Immature natural killer cell (primary cell): Measurements from ENCODE around the gene LGR4. TPM values are rescaled to one million over a fixed set of nuclear protein-coding genes. Genes with fewer than 3 reads are reported as not detected.

Experiments used
- DNase-seq, 3 donors: peaks; one replicate each; pipeline ENCODE4 v3.0.0; 2022; ENCODE audit warnings: mixed read lengths in 1 of 3
- H3K27ac Mint-ChIP-seq, 6 donors: one replicate each; pipeline ENCODE4 v1.8.0; 2020; ENCODE audit warnings: mixed read lengths in 6 of 6, mild to moderate bottlenecking in 5 of 6, inconsistent platforms in 4 of 6, moderate library complexity in 3 of 6
- H3K27me3 Mint-ChIP-seq, 3 donors: one replicate each; pipeline ENCODE4 v1.8.0; 2020 to 2021; ENCODE audit warnings: low read depth in 3 of 3, mild to moderate bottlenecking in 3 of 3, mixed read lengths in 3 of 3, moderate library complexity in 3 of 3, inconsistent platforms in 1 of 3
- H3K36me3 Mint-ChIP-seq, 3 donors: one replicate each; pipeline ENCODE4 v1.8.0; 2020; ENCODE audit warnings: mixed read lengths in 3 of 3, inconsistent platforms in 2 of 3, mild to moderate bottlenecking in 2 of 3
- H3K4me1 Mint-ChIP-seq, 2 donors: one replicate each; pipeline ENCODE4 v1.8.0; 2020; ENCODE audit warnings: inconsistent platforms in 2 of 2, mild to moderate bottlenecking in 2 of 2, mixed read lengths in 2 of 2, moderate library complexity in 1 of 2
- H3K4me3 Mint-ChIP-seq, 5 donors: one replicate each; pipeline ENCODE4 v1.8.0; 2020; ENCODE audit warnings: mild to moderate bottlenecking in 5 of 5, mixed read lengths in 5 of 5, inconsistent platforms in 3 of 5, moderate library complexity in 3 of 5
- H3K9me3 Mint-ChIP-seq, 6 donors: one replicate each; pipeline ENCODE4 v1.8.0; 2020; ENCODE audit warnings: mild to moderate bottlenecking in 6 of 6, mixed read lengths in 6 of 6, inconsistent platforms in 4 of 6, moderate library complexity in 3 of 6
- polyA plus RNA-seq, 3 donors: library from polyadenylated mRNA; unstranded; fragments of 300-500 nt; fragmentation: Illumina TruSeq; gene quantifications; one replicate each; pipeline ENCODE4 v1.2.3, GENCODE V29; 2021

LGR4 gene
- polyA plus RNA-seq, 3 donors from 2014 or later, result 0.51 TPM; not detected in 2

GRCh38 chr11:27504205-27504604, 31.6 kb upstream of the LGR4 start:
- Mint-ChIP-seq H3K9me3 (no peaks in the 10 kb centered on the region), H3K27me3 (peaks cover 4 to 9% (median 9%) of the 10 kb centered on the region in 3 donors), H3K36me3 (peaks cover 2 to 9% (median 7%) of the 10 kb centered on the region in 3 donors), H3K4me3 (peak overlapping the region in 2 of 5 donors; percentile 65 to 74), H3K27ac (peak overlapping the region in 3 of 6 donors; percentile 1 to 68 (median 45)), H3K4me1 (peaks cover 45 to 61% of the 10 kb centered on the region in 2 donors)
- no peak for DNase-seq

- H3K36me3 Mint-ChIP-seq, result peaks cover 6 to 17% (median 14%) of the 10 kb centered on the region in 3 donors
- H3K9me3 Mint-ChIP-seq, result no peaks in the 10 kb centered on the region
- no peak for DNase-seq
- no peak overlapping the region for H3K4me3 Mint-ChIP-seq
- peaks cover 31 to 51% of the 10 kb centered on the region in 2 donors for H3K4me1 Mint-ChIP-seq
- H3K27ac Mint-ChIP-seq, result no peak overlapping the region
- H3K27me3 Mint-ChIP-seq, result no peaks in the 10 kb centered on the region
Measured at GRCh38 chr11:27501100-27501499, 28.5 kb upstream of the LGR4 start.

- no peak overlapping the region for H3K4me3 Mint-ChIP-seq
- no peak overlapping the region for H3K27ac Mint-ChIP-seq
- no peaks in the 10 kb centered on the region for H3K9me3 Mint-ChIP-seq
- H3K27me3 Mint-ChIP-seq, result no peaks in the 10 kb centered on the region
- H3K4me1 Mint-ChIP-seq, result peaks cover 15 to 34% of the 10 kb centered on the region in 2 donors
- H3K36me3 Mint-ChIP-seq, result peaks cover 6 to 17% (median 11%) of the 10 kb centered on the region in 3 donors
- DNase-seq, result no peak
Measured at GRCh38 chr11:27497911-27498310, 25.3 kb upstream of the LGR4 start.

GRCh38 chr11:27497284-27497866, 24.8 kb upstream of the LGR4 start:
- peaks cover 11 to 30% of the 10 kb centered on the region in 2 donors for H3K4me1 Mint-ChIP-seq
- peak overlapping the region in 1 of 6 donors; percentile 32 for H3K27ac Mint-ChIP-seq
- peak in 1 of 3 donors; percentile 11 for DNase-seq
- H3K9me3 Mint-ChIP-seq, result no peaks in the 10 kb centered on the region
- H3K4me3 Mint-ChIP-seq, result no peak overlapping the region
- H3K27me3 Mint-ChIP-seq, result no peaks in the 10 kb centered on the region
- H3K36me3 Mint-ChIP-seq, result peaks cover 7 to 17% (median 11%) of the 10 kb centered on the region in 3 donors

GRCh38 chr11:27496461-27496860, 23.9 kb upstream of the LGR4 start:
- DNase-seq, result no peak
- H3K27ac Mint-ChIP-seq, result no peak overlapping the region
- H3K36me3 Mint-ChIP-seq, result peaks cover 12 to 26% (median 15%) of the 10 kb centered on the region in 3 donors
- H3K4me1 Mint-ChIP-seq, result peaks cover 7 to 21% of the 10 kb centered on the region in 2 donors
- H3K27me3 Mint-ChIP-seq, result no peaks in the 10 kb centered on the region
- no peaks in the 10 kb centered on the region for H3K9me3 Mint-ChIP-seq
- H3K4me3 Mint-ChIP-seq, result no peak overlapping the region

- Mint-ChIP-seq H3K4me1 (peaks cover 7 to 20% of the 10 kb centered on the region in 2 donors), H3K27me3 (no peaks in the 10 kb centered on the region), H3K36me3 (peaks cover 14 to 27% (median 18%) of the 10 kb centered on the region in 3 donors), H3K27ac (no peak overlapping the region), H3K9me3 (no peaks in the 10 kb centered on the region), H3K4me3 (no peak overlapping the region)
- DNase-seq, result no peak
Measured at GRCh38 chr11:27495710-27496300, 23.2 kb upstream of the LGR4 start.

GRCh38 chr11:27489092-27489491, 16.5 kb upstream of the LGR4 start:
- DNase-seq, result no peak
- Mint-ChIP-seq H3K4me1 (no peaks in the 10 kb centered on the region), H3K4me3 (no peak overlapping the region), H3K27me3 (peaks cover 0 to 2% (median 0%) of the 10 kb centered on the region in 3 donors), H3K9me3 (no peaks in the 10 kb centered on the region), H3K27ac (peak overlapping the region in 1 of 6 donors; percentile 36), H3K36me3 (peaks cover 4 to 16% (median 12%) of the 10 kb centered on the region in 3 donors)

GRCh38 chr11:27487706-27488105, 15.1 kb upstream of the LGR4 start:
- Mint-ChIP-seq H3K36me3 (peaks cover 7 to 20% (median 12%) of the 10 kb centered on the region in 3 donors), H3K4me3 (no peak overlapping the region), H3K9me3 (no peaks in the 10 kb centered on the region), H3K27me3 (peaks cover 0 to 2% (median 0%) of the 10 kb centered on the region in 3 donors), H3K27ac (no peak overlapping the region), H3K4me1 (no peaks in the 10 kb centered on the region)
- DNase-seq, result no peak

- no peak overlapping the region for H3K4me3 Mint-ChIP-seq
- H3K36me3 Mint-ChIP-seq, result peaks cover 3 to 8% (median 4%) of the 10 kb centered on the region in 3 donors
- no peaks in the 10 kb centered on the region for H3K4me1 Mint-ChIP-seq
- H3K27ac Mint-ChIP-seq, result no peak overlapping the region
- peak; percentile 28 to 43 (median 32) for DNase-seq
- H3K9me3 Mint-ChIP-seq, result no peaks in the 10 kb centered on the region
- H3K27me3 Mint-ChIP-seq, result peaks cover 0 to 2% (median 0%) of the 10 kb centered on the region in 3 donors
Measured at GRCh38 chr11:27485930-27486773, 13.6 kb upstream of the LGR4 start.

GRCh38 chr11:27482793-27483192, 10.2 kb upstream of the LGR4 start:
- peaks cover 0 to 6% (median 3%) of the 10 kb centered on the region in 3 donors for H3K36me3 Mint-ChIP-seq
- H3K27ac Mint-ChIP-seq, result no peak overlapping the region
- DNase-seq, result no peak
- no peak overlapping the region for H3K4me3 Mint-ChIP-seq
- peaks cover 0 to 2% (median 0%) of the 10 kb centered on the region in 3 donors for H3K27me3 Mint-ChIP-seq
- H3K9me3 Mint-ChIP-seq, result no peaks in the 10 kb centered on the region
- no peaks in the 10 kb centered on the region for H3K4me1 Mint-ChIP-seq

GRCh38 chr11:27481992-27482391, 9.4 kb upstream of the LGR4 start:
- Mint-ChIP-seq H3K27ac (no peak overlapping the region), H3K36me3 (peaks cover 0 to 8% (median 3%) of the 10 kb centered on the region in 3 donors), H3K27me3 (peaks cover 0 to under 1% (median 0%) of the 10 kb centered on the region in 3 donors), H3K4me1 (no peaks in the 10 kb centered on the region), H3K4me3 (no peak overlapping the region), H3K9me3 (no peaks in the 10 kb centered on the region)
- no peak for DNase-seq

GRCh38 chr11:27477831-27478230, 5.2 kb upstream of the LGR4 start:
- Mint-ChIP-seq H3K9me3 (no peaks in the 10 kb centered on the region), H3K4me3 (no peak overlapping the region), H3K27ac (peak overlapping the region in 1 of 6 donors; percentile 3), H3K27me3 (peaks cover 0 to under 1% (median 0%) of the 10 kb centered on the region in 3 donors), H3K36me3 (peaks cover 0 to 8% (median 0%) of the 10 kb centered on the region in 3 donors), H3K4me1 (peaks cover 7 to 8% of the 10 kb centered on the region in 2 donors)
- DNase-seq, result no peak

GRCh38 chr11:27477243-27477642, 4.7 kb upstream of the LGR4 start:
- no peak overlapping the region for H3K4me3 Mint-ChIP-seq
- peaks cover 10 to 13% of the 10 kb centered on the region in 2 donors for H3K4me1 Mint-ChIP-seq
- H3K9me3 Mint-ChIP-seq, result no peaks in the 10 kb centered on the region
- no peak for DNase-seq
- no peak overlapping the region for H3K27ac Mint-ChIP-seq
- H3K36me3 Mint-ChIP-seq, result peaks cover 0 to 7% (median 3%) of the 10 kb centered on the region in 3 donors
- H3K27me3 Mint-ChIP-seq, result peaks cover 0 to 4% (median 1%) of the 10 kb centered on the region in 3 donors

GRCh38 chr11:27475622-27476021, 3.0 kb upstream of the LGR4 start:
- H3K4me1 Mint-ChIP-seq, result peaks cover 19 to 23% of the 10 kb centered on the region in 2 donors
- no peak for DNase-seq
- H3K9me3 Mint-ChIP-seq, result no peaks in the 10 kb centered on the region

More at GRCh38 chr11:27475622-27476021, 3.0 kb upstream of the LGR4 start:
- Mint-ChIP-seq H3K27me3 (peaks cover 1 to 9% (median 4%) of the 10 kb centered on the region in 3 donors), H3K4me3 (no peak overlapping the region), H3K36me3 (peaks cover 0 to 4% (median 3%) of the 10 kb centered on the region in 3 donors), H3K27ac (no peak overlapping the region)
